GM19395 (cell line): ENCODE data around the gene RBM8A.

Experiments
- ATAC-seq: cut with Tn5 transposase; IDR thresholded peaks from one replicate; pipeline ENCODE4 v1.9.1; 2021; ENCODE audit warnings: mild to moderate bottlenecking, moderate library complexity; ENCODE audit not compliant: unreplicated experiment

RBM8A gene

DNA sequence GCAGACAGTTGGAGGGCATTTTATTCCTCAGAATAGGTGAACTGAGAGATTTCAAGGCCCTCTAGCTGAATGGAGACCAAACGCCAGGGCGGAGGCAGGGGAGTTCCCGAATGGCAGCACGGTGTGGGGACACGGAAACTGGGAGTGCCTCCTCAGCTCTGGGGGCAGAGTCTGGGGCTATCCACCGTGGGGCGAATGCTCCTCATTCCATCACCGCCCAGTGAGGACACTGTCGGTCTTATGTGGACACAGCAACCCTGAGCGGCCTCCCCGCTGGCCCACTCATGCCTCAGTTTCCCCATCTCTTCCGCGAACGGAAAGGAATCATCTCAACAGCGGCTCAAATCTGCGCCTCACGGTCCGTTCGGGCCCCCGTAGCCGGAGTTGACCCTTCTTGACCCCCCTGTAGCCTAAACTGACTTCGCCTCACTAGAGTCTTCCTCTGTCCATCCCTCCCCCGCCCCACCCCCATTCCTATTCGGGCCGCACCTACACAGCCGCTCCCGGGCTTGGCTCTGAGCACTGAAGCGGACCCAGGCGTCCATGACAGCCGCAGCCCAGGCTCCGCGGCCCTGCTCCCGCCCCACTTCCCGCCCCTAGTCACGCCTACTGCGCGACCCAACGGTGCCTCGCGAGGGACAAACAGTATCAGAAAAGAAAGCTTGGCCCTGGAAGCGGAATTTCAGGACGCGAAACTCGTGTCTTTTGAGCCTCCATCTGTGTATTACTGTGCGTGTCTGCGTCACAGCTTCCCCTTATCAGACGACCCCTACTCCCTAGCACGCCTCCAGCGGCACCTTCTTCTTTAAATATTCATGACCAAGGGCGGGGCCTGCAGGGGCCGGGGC, 8.9 kb downstream of the RBM8A start, which contains the start of gene PEX11B:
Gene PEX11B (minus strand): TSS at position 574 of the 848 bp plus-strand sequence. CDS start 29 bp downstream, at position 545.
- peak; percentile 72 for ATAC-seq

DNA sequence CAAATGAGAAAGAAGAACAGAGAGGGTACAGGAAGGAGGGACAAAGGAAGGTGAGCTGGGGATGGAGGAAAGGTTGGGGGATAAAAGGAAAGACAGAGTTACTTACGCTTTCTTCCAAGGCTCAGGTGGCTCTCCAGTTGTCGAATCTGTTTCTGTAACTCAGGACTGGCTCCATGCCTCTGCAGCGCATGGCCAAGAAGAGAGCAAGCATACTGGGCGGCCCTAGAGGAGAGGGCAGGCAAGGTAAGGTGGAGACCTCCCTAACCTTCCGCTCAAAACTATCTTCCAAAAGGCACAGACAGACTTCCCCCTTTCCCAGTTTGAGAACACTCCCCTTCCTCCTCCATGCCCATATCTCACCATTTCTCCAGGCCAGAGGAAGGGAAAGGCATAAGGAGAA, 9.7 kb downstream of the RBM8A start:
- ATAC-seq, result no peak

DNA sequence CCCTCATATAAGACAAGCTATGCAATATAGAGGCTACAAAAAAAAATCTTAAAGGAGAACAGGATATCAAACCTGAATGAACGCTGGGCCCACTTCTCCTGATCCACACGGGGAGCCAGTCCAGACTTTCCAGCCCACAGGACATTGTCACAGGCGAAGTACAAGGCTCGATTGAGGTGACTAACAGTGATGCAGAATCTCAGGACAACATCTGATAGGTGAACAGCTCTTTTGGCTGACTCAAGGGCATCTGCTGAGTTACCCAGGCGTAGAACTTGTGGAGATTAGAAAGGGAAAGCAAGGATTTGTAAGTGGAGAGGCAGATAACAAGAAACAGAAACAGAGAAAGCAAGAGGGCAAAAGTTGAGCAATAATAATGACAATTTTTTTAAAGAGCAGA, 10.5 kb downstream of the RBM8A start:
- ATAC-seq, result no peak

DNA sequence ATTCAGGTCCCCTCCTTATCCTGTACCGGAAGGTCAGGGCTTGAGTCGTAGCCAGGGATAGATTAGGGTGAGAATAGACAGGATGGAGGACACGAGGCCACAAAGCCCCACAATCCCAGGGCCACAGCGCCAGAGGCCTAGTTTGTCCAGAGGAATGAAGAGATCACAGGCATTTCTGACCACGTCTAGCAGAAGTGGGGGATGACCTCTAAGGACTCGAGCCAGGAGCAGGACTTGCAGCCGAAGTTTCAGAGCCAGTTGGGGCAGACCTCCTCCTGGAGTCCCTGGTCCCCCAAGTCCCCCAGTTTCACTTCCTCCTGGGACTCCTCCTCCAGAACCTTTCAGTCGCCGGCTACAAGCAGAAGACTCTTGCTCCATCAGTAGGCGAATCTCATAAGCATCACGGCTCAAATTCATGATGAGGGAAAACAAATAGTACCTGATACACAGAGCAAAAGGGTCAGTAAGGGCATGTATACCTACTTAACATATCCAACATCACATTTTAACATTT, 15.1 kb downstream of the RBM8A start:
- no peak for ATAC-seq

DNA sequence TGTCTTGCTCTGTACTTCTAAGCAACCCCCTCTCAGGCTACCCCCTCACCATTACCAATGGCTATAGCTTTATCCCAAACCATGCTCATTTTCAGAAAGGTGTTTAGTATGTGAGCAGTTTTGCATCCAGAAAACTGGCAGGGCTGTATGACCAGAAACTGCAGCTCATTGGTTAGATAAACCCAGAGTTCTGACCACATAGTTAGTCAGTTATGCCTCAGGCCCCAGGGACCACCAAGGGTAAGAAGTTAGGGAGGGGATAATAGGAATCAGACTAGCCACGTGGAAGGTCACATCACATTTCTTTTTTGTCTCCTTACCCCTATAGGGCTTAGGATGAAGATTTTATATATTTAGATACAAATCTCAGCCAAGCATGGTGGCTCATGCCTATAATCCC, 18.6 kb downstream of the RBM8A start:
- ATAC-seq, result no peak

DNA sequence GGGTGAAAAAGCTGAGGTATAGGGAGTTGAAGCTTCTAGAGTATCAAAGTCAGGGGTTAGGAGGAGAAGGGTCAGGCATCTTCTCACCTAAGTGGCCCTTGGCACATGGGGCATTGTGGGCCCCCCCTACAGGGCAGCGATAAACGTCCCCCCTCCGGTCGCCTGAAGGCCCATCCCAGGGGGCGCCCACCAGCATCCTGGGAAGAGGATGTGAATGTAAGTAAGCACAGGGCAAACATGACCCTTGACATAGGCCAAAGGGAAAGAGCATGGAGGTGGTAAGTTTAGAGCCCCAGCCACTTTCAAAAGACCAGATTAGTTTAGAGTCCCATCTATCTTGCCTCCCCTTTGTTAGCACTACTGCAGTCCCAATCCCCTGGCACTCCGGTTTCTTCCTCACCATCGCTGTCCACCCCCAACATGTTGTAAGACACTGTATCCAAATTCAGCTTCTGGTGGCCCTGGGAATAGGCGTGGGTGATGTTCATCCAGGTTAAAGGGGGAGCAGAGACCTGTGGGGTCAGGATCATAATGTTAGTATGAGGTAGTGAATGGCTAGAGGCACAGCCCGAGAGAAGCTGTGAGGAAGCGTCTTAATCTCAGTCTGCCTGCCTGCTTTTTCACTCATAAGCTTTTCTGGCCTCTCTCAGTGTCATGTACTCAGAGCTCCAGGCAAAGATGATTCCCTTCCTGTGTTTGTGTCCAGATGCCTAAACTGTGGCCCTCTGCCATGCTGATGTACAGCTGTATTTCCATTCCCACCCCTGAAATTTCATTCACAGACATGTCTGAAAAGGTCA, 20.1 kb downstream of the RBM8A start:
- no peak for ATAC-seq

DNA sequence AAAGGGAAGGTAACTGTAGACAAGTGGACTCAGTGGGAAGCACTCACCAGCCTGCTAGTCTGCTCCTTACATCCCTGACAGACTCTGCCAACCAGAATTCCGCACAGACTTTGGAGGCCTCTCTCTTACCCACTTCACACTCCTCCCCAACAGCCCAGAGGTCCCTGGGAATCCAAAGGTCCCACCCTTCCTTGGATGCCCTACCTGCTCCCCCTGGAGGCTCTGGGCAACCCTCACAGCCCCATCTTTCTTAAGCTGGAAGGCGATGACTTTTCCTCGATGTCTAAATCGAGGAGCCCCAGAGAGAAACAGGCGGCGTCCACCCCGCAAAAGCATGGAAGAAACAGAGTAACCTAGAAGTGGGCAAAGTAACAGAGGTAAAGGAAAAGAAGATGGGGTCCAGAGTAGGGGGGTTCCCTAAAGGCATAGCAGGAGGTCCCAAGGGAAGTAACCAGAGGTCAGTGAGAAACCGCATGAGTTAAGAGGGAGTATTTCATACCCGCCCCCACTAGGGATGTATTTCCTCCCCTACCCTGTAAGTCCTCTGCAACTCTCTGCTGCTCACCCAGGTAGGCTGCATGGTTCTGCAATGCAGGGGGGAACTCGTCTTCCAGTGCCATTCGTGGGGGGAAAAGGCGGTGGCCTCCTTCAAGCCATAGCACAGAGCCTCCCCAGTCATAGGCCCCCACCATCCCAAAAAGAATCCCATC, 25.8 kb downstream of the RBM8A start:
- no peak for ATAC-seq

DNA sequence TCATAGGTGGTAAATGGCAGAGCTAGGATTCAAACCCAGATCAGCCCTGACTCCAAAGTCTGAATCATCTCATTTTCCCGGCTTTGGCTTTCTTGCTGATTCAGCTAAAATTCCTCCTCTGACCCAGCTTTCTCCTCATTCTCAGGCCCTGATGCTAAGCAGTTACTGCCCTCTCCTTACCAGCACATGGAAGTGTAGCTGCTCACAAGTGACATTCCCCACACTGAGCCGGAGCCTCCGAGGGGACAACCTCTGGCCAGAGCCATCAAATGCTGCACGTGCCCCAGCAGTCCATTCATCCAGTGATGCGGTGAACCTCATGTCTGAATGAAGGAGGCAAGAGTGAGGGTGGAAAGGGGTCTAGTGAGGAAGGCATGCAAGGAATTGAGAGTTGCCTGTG, 28.5 kb downstream of the RBM8A start:
- no peak for ATAC-seq

DNA sequence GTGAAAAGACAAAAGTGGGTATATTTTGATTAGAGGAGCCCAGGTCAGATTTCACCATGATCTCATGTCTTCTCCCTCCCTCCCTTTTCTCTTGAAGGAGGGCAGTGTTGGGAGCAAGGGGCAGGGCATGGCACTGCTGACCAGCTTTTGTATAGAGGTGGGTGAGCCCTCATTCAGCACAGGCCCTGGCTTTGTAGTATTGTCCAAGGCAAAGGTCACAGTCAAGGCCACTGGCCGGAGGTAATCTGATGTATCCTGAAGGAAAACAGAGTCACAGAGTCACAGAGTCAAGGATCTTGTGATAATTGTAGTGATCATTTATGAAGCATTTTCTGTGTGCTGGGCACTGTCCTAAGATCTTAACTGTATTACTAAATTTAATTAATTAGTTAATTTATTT, 29.3 kb downstream of the RBM8A start:
- ATAC-seq, result no peak

DNA sequence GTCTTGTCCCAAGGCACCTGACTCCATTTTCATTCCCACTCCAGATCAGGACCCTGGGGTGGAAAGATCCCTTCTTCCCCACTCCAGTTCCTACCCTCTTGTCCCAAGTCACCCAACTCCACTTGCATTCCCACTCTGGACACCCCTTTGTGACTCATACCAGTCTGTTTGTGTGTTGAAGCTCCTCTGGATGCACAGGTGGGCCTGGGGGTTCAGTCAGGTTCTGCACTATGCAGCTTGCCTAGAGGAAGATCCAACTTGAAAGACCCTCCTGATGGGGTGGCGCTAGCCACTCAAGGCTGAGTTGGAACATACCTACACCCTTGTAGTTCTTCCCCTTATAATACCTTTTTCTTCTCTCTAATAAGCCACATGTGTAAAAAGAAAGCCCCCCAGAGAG, 31.8 kb downstream of the RBM8A start:
- ATAC-seq, result no peak

DNA sequence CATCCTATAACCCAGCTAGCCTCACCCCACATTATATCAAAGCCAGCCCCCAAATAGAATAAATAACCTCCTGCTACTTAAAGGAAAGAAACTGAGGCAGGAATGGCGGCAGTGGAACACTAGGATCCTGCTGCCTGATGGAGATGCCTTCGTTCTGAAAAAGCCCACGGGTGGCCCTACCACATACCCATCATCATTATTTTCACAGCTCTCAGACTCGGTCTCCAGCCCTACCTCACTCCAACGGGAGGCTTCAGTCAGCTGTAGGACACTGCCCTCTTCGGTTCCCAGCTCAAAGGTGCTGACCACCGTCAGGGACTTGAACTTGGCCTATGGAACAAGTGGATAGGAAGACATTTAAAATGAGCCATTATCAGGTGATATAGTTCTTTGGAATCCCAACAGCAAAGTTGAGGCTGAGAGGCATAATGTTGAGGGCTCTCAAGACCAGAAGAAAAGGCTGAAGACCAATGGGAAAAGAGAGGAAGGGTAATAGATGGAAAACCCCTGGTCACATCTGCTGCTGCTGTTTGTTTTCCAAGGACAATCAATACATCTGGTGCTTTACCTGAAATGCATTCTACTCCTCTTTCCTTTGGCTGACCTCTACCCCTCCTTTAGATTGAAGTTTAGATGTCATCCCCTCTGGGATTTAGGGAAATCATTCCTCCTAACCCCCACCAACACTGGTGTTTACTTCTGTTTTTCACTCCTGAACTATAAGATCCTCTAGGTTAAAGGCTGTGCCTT, 33.8 kb downstream of the RBM8A start:
- no peak for ATAC-seq

DNA sequence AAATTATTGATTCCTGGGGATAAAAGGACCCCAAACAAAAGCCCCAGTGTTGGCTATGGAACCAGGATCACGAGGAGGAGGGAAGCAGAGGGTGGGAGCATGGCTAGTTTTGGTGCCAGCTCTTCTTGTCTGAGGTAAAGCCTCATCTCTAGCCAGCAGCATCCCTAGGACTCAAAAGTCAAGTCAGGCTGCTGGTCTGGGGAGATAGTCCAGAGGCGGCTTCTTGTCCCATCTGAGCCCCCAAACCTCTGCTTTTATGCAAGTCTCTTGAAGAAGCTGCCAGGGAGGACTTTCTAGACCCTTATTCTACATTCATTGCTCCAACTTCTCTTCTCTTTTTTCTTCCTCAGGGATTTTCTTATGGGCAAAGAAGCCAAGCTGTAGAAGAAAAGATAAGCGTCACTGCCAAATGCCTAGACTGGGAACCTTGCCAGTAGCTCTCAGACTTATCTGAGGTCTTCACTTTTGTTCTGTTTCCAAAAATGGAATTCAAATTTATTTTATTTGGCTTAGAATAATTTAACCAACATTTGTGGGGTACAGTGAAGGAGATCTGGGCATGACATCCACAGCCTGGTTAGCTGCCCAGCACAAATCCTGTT, 34.7 kb downstream of the RBM8A start:
- ATAC-seq, result no peak

DNA sequence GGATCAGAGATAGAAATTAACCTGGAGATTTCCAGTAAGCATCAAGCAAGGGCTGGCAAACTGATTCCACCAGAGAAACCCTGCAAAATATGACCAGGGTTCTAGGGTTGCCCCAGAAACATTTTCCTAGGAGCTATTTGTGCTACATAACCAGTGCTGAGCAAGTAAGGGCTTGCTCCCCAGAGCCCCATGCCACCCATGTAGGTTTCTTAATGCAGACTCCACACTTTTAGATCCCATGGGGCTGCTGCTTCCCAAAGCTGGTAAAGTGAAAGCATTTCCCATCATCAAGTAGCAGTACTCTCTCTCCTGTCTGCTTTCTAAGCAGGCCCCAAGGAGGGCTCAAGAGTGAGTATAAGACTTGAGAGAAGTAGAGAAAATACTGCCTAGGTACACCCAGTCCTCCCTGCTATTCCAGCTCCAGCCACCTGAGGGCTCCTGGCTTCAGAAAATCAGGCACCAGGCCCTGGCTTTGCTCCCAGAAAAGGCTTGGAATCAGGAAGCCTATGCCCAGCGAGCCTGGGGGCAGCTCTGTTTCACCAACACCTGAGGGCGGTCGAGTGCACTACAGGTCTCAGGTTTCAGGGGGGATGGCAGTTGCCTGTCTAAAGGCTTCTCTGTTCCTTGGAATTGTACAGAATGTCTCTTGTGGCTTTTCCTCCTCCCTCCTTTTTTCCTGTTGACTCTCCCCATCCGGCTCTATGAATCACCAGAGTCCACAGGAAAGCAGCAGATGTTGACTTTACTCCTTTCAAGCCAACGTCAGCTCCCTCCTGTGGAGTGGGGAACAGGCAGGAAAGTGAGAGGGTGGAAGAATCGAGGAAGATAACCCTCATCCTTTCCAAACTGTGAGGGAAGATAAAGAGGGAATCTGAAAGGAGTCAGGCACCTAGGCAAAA, 35.4 kb downstream of the RBM8A start:
- ATAC-seq, result peak; percentile 49

DNA sequence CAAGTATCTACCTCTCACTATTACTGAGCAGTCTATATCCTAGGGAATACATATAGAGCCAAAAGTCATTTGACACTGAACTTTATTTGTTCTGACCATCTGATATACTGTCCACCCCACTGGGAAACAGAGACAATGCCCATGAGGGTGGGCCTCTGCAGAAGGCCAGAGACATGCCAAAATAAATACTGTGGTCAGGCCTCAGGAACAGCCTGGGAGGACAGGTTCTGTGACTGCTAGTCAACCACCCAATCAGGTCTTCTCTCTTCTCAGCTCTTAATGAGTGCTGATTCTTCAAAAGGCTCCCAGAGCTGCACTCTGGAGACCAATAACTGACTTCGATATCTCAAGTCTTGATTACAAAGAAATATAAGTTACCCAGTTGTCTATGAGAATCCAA, 36.1 kb downstream of the RBM8A start:
- ATAC-seq, result no peak

DNA sequence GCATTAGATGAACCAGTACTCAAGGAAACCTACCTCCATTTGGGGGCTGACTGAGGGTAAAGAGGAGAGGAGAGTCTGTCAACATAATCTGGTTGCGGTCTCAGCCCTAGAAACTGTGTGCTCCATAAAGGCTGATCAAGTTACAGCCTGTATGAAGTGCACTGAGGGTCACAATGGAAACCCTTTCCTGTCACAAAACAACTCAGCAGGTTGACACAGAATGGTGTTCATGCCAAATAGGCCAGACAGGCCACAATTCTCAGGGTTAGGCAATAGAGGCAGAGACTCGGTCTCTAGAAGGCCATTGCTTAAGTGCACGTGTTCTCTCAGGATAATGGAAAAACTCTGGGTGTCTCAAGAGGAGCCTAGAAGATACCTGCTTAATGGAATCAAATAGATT, 37.6 kb downstream of the RBM8A start:
- ATAC-seq, result no peak

DNA sequence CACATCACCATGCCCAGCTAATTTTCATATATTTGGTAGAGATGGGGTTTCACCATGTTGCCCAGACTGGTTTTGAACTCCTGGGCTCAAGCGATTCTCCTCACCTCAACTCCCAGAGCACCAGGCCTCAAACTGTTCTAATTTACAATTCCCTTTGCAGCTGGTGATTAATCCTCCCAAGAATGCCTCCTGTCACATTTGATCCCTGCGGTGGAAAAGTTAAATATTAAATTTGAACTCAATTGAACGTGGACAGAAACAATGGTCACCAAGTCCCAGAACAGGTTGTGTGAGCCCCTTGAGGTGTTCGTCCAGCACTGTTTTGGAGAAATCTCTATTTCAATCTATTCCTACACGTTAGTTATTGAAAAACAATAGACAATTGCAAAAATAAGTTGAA, 39.7 kb downstream of the RBM8A start:
- ATAC-seq, result no peak

DNA sequence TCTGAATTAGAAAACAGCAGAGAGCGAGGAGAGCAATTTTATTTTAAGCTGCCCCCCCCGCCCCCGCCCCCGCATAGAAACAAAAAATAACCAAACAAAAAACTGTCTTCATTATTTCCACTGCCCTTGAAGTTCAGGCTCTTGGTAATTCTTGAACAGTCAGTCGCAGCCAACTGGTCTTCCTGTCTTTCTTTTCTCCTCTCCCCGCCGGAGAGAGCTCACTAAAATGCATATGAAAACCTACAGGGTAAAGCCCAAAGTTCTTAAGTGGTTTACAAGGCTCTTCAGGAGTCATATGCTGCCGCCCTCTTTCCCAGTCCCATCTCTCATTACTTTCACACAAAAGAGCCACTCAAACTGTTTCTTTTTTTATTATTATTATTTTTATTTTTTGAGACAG, 40.5 kb downstream of the RBM8A start:
- no peak for ATAC-seq

DNA sequence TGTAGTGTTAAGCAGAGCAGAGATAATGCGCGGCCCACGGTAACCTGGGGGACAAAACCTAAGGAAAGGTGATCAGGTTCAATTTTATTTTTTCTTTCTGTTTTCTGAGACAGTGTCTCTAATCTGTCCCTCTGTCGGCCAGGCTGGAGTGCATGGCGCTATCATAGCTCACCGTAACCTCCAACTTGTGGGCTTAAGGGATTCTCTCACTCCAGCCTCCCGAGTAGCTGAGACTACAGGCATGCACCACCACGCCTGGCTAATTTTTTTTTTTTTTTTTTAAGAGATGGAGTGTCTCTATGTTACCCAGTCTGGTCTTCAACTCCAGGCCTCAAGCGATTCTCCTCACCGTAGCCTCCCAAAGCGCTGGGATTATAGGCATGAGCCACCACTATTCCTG, 40.9 kb downstream of the RBM8A start:
- ATAC-seq, result peak; percentile 6

DNA sequence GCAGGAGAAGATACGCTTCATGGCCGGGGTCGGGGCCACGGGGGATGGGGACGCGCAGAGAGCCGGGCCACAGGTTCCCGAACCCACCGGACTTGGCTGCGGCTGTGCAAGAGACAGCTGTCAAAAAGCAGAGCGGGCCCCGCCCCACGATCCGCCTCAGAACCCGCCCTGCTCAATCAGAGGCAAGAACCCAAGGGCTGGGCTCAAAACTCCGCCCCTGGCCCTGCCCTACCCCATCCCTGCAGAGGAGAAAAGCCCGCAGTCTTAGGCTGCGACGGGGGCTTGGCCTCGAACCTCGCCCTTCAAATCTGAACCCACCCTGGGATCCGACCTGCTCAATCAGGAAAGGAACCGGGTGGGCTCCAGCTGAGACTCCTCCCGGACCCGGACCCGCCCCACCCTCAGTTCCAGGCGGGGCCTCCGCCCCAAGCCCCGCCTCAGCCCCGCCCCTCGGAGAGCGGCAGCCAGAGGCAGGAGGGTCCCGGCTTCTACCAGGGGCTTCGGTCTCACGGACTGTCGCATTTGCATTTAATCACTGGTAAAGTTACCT, 41.5 kb downstream of the RBM8A start, which contains the start of gene ANKRD35:
Gene ANKRD35 (minus strand): TSS at position 129 of the 550 bp plus-strand sequence. CDS start 108 bp downstream, at position 21.
- peak; percentile 99 for ATAC-seq
